ENCODE measurements around the gene COPZ1. TPM values are rescaled to one million over a fixed set of nuclear protein-coding genes. Genes with fewer than 3 reads are reported as not detected.

The COPZ1 gene
- total and polyA plus RNA-seq, 2 experiments from 2014 or later: 149 to 170 TPM

DNA sequence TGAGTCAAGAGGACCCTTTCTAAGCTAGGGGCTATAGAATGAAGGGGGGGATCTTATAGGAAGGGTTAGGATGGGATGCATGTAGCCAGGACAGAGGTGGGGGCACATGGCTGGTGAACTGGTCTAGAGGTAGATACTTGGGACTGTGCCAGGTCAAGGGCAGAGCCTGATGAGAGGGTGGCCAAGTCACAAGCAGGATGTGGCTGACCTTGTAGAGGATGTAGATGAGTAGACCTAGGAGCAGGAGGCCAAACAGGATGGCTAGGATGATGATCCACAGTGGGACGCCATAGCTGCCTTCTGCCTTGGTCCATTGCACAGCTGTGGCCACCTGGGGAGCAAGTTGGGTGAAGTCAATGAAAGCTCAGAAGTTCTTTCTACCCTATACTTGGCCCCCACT lies 72.2 kb downstream of the COPZ1 start:
- H3K36me3 ChIP-seq (ENCODE audit: low read depth): peaks cover 80% of the 10 kb centered on the region
- no peak overlapping the region for H3K27ac ChIP-seq
- peaks cover 91% of the 10 kb centered on the region for H3F3A ChIP-seq (ENCODE audit: insufficient read depth)
- peaks cover 7% of the 10 kb centered on the region for H3K79me2 ChIP-seq (ENCODE audit: insufficient read depth)
- no peak overlapping the region for H3K4me3 ChIP-seq
- no peaks in the 10 kb centered on the region for H3K4me1 ChIP-seq (ENCODE audit: insufficient read depth)
- H3K9me2 ChIP-seq (ENCODE audit: insufficient read depth): no peaks in the 10 kb centered on the region
- H3K27me3 ChIP-seq (replicated peaks; ENCODE audit: insufficient read depth): no peaks in the 10 kb centered on the region
- no peaks in the 10 kb centered on the region for H3K9me3 ChIP-seq (ENCODE audit: low read depth)
- H4K20me1 ChIP-seq (ENCODE audit: insufficient read depth): no peaks in the 10 kb centered on the region
- no peak overlapping the region for H3K9ac ChIP-seq
- WGBS, 2 experiments (ENCODE audit: low coverage in 1 of 2, low lambda C conversion rate in 2 of 2, missing lambda C conversion rate in 2 of 2): 63 to 83% methylated on average over 1 of the region's 1 CpG
- no peak overlapping the region for H2AFZ ChIP-seq
- in situ Hi-C loops (cut with MboI): no loop called here
- no peak overlapping the region for H3K4me2 ChIP-seq (ENCODE audit: unreplicated experiment)
- no peak for DNase-seq
- TF ChIP-seq EZH2 (IDR thresholded peaks at IDR 0.05; ENCODE audit: insufficient read depth, poor library complexity, severe bottlenecking): no peak
- no peak for TF ChIP-seq EZH2phosphoT487 (IDR thresholded peaks at IDR 0.05; ENCODE audit: insufficient read depth, low read depth)

DNA sequence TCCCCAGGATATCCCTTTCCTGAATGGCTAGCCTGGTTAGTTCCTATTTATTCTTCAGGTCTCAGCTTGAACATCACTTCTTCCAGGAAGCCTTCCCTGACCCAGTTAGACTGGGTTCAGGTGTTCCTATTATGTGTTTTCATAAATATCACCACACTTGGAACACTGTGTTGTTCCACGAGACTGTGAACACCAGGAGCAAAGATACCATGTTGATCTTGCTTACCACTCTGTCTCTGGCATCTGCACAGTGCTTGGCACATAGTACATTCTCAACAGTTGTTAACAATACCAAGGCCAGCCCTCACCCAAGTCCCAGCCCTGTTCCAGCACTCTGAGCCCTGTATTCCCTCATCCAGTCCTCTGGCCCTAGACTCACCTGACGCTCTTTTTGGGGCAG lies 73.3 kb downstream of the COPZ1 start:
- 94 to 100% methylated on average over 2 of the region's 2 CpGs for WGBS, 2 experiments (ENCODE audit: low coverage in 1 of 2, low lambda C conversion rate in 2 of 2, missing lambda C conversion rate in 2 of 2)
- no peaks in the 10 kb centered on the region for H3K9me3 ChIP-seq (ENCODE audit: low read depth)
- in situ Hi-C loops (cut with MboI): no loop called here
- no peak overlapping the region for H2AFZ ChIP-seq
- TF ChIP-seq EZH2 (IDR thresholded peaks at IDR 0.05; ENCODE audit: insufficient read depth, poor library complexity, severe bottlenecking): no peak
- TF ChIP-seq EZH2phosphoT487 (IDR thresholded peaks at IDR 0.05; ENCODE audit: insufficient read depth, low read depth): no peak
- H3K36me3 ChIP-seq (ENCODE audit: low read depth): peaks cover 89% of the 10 kb centered on the region
- no peaks in the 10 kb centered on the region for H3K27me3 ChIP-seq (replicated peaks; ENCODE audit: insufficient read depth)
- H3K9me2 ChIP-seq (ENCODE audit: insufficient read depth): no peaks in the 10 kb centered on the region
- no peaks in the 10 kb centered on the region for H3K4me1 ChIP-seq (ENCODE audit: insufficient read depth)
- H3K79me2 ChIP-seq (ENCODE audit: insufficient read depth): peaks cover 7% of the 10 kb centered on the region
- no peak for DNase-seq
- no peak overlapping the region for H3K4me2 ChIP-seq (ENCODE audit: unreplicated experiment)
- H4K20me1 ChIP-seq (ENCODE audit: insufficient read depth): no peaks in the 10 kb centered on the region
- no peak overlapping the region for H3K9ac ChIP-seq
- peaks cover 91% of the 10 kb centered on the region for H3F3A ChIP-seq (ENCODE audit: insufficient read depth)
- H3K4me3 ChIP-seq: no peak overlapping the region
- no peak overlapping the region for H3K27ac ChIP-seq

DNA sequence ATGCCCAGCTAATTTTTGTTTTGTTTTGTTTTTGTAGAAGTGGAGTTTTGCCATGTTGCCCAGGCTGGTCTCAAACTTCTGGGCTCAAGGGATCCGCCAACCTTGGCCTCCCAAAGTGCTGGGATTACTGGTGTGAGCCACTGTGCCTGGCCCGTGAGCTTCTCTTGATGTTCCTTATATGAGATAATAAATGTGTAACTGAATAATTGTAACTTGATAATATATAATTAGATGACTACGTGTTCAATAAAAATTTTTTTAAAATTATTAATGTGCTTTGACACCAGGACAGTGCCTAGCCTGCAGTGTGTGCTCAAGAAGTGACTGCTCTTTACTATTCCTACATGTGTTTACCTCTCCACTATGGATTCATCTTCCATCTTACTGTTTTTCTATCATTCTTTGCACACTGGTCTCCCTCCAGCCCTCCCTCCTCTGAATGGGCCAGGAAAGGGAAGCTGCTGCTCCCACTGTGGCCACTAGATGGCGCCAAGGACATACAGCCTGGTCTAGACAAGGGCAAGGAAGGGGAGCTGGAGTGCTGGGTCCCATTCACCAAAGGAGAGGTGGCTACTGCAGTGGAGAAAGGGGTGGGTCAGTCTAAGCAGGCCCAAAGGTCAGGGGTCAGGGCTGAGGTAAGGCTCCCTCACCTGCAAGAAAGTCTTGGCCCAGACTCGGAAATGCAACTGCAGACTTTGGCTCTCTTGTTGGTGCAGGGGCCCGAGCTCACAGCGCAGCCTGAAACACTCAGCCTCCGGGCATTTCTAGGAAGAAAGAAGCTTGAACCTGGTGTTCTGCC lies 74.3 kb downstream of the COPZ1 start:
- Histone ChIP-seq H4K20me1 (ENCODE audit: insufficient read depth) (no peaks in the 10 kb centered on the region), H3K9me3 (ENCODE audit: low read depth) (no peaks in the 10 kb centered on the region), H3K27ac (peak overlapping the region; percentile 3; the same call in 1 of the 2 replicates), H3K27me3 (replicated peaks; ENCODE audit: insufficient read depth) (no peaks in the 10 kb centered on the region), H2AFZ (no peak overlapping the region), H3K4me3 (no peak overlapping the region), H3K36me3 (ENCODE audit: low read depth) (peaks cover 91% of the 10 kb centered on the region), H3K79me2 (ENCODE audit: insufficient read depth) (peaks cover 14% of the 10 kb centered on the region), H3F3A (ENCODE audit: insufficient read depth) (peaks cover 91% of the 10 kb centered on the region), H3K9ac (no peak overlapping the region), H3K4me2 (ENCODE audit: unreplicated experiment) (no peak overlapping the region), H3K9me2 (ENCODE audit: insufficient read depth) (no peaks in the 10 kb centered on the region), H3K4me1 (ENCODE audit: insufficient read depth) (no peaks in the 10 kb centered on the region)
- WGBS, 2 experiments (ENCODE audit: low coverage in 1 of 2, low lambda C conversion rate in 2 of 2, missing lambda C conversion rate in 2 of 2): 58 to 66% methylated on average over 7 to 8 of the region's 8 CpGs
- in situ Hi-C loops (cut with MboI): no loop called here
- no peak for TF ChIP-seq EZH2phosphoT487 (IDR thresholded peaks at IDR 0.05; ENCODE audit: insufficient read depth, low read depth)
- TF ChIP-seq EZH2 (IDR thresholded peaks at IDR 0.05; ENCODE audit: insufficient read depth, poor library complexity, severe bottlenecking): no peak
- peak; percentile 81 for DNase-seq

DNA sequence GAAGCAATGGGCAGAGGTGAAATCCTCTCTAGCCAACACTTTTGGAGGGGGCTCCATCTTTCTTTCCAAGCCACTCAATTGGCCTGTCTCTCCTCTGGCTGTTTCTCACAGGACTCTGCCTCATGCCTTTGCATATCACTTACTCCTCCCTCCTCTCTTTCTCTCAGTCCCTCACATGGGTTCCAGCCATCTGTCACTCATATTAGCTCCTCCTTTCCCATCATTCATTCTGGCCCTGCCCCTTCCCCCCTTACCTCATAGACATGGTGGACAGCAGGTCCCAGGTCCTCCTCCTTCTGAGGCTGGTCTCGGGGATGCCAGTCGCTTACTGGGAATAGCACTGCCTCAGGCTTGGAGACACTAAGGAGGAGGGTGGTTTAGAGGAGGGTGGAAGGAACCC lies 76.2 kb downstream of the COPZ1 start:
- Histone ChIP-seq H3F3A (ENCODE audit: insufficient read depth) (peaks cover 90% of the 10 kb centered on the region), H3K27ac (0 out of 2 replicates have a peak overlapping the region, but pooled peaks have one; percentile 10), H3K9ac (no peak overlapping the region), H3K9me2 (ENCODE audit: insufficient read depth) (no peaks in the 10 kb centered on the region), H3K4me2 (ENCODE audit: unreplicated experiment) (no peak overlapping the region), H3K27me3 (replicated peaks; ENCODE audit: insufficient read depth) (no peaks in the 10 kb centered on the region), H3K36me3 (ENCODE audit: low read depth) (peaks cover 94% of the 10 kb centered on the region), H3K4me1 (ENCODE audit: insufficient read depth) (no peaks in the 10 kb centered on the region), H4K20me1 (ENCODE audit: insufficient read depth) (no peaks in the 10 kb centered on the region), H3K4me3 (no peak overlapping the region), H2AFZ (no peak overlapping the region), H3K79me2 (ENCODE audit: insufficient read depth) (peaks cover 30% of the 10 kb centered on the region), H3K9me3 (ENCODE audit: low read depth) (no peaks in the 10 kb centered on the region)
- 97 to 100% methylated on average over 2 of the region's 2 CpGs for WGBS, 2 experiments (ENCODE audit: low coverage in 1 of 2, low lambda C conversion rate in 2 of 2, missing lambda C conversion rate in 2 of 2)
- no peak for DNase-seq
- in situ Hi-C loops (cut with MboI): no loop called here
- TF ChIP-seq EZH2phosphoT487 (IDR thresholded peaks at IDR 0.05; ENCODE audit: insufficient read depth, low read depth): no peak
- TF ChIP-seq EZH2 (IDR thresholded peaks at IDR 0.05; ENCODE audit: insufficient read depth, poor library complexity, severe bottlenecking): no peak

MicroRNA genes within 50 kb of the gene (microRNA counts, 767-probe panel; counts per million panel counts)
- microRNA hsa-miR-148b-3p: 5,386 counts per million, percentile 90 among the panel's probes with 10 or more counts

Small RNA genes within 50 kb of the gene (microRNA-seq; reads per million reads assigned to microRNA genes)
- 146 reads per million, percentile 54 among the genes with 10 or more reads in this experiment for gene MIR148B (ENCODE audit: borderline number of aligned reads)

Small RNA genes within 50 kb of the gene (small RNA-seq; reads per million reads assigned to genes)
- 17.8 reads per million, percentile 88 among the genes with 10 or more reads in this experiment for gene MIR148B (ENCODE audit: low read depth, low replicate concordance)
- not detected for gene RN7SL744P (ENCODE audit: low read depth, low replicate concordance)
- not detected for gene RNU6-950P (ENCODE audit: low read depth, low replicate concordance)

Other genes starting within 250 kb of the COPZ1 start
- 34.5 and 38.2 TPM in 2 replicates for gene SMUG1, start 136.1 kb upstream of the COPZ1 start, total RNA-seq (2014; rRNA removed; shearing (Covaris generic))
- gene SMUG1, start 136.1 kb upstream of the COPZ1 start, polyA plus RNA-seq (2016; fragmentation: Nextera tagmentation; extraction: Ambion mirVana): 48.5 and 49.5 TPM in 2 replicates
- gene CBX5, start 45.0 kb upstream of the COPZ1 start, total RNA-seq (2014; rRNA removed; shearing (Covaris generic)): 36.7 and 37.6 TPM in 2 replicates
- 29.6 TPM in 2 replicates for gene CBX5, start 45.0 kb upstream of the COPZ1 start, polyA plus RNA-seq (2016; fragmentation: Nextera tagmentation; extraction: Ambion mirVana)
- 217 and 226 TPM in 2 replicates for gene HNRNPA1, start 44.4 kb upstream of the COPZ1 start, total RNA-seq (2014; rRNA removed; shearing (Covaris generic))
- gene HNRNPA1, start 44.4 kb upstream of the COPZ1 start, polyA plus RNA-seq (2016; fragmentation: Nextera tagmentation; extraction: Ambion mirVana): 346 and 351 TPM in 2 replicates
- not detected in 2 replicates for gene NFE2, start 24.1 kb upstream of the COPZ1 start, total RNA-seq (2014; rRNA removed; shearing (Covaris generic))
- 0.46 TPM in 1 of 2 replicates, not detected in the other for gene NFE2, start 24.1 kb upstream of the COPZ1 start, polyA plus RNA-seq (2016; fragmentation: Nextera tagmentation; extraction: Ambion mirVana)
- not detected in 2 replicates for gene GPR84, start 39.4 kb downstream of the COPZ1 start, total RNA-seq (2014; rRNA removed; shearing (Covaris generic))
- not detected in 2 replicates for gene GPR84, start 39.4 kb downstream of the COPZ1 start, polyA plus RNA-seq (2016; fragmentation: Nextera tagmentation; extraction: Ambion mirVana)
- gene ZNF385A, start 59.6 kb downstream of the COPZ1 start, total RNA-seq (2014; rRNA removed; shearing (Covaris generic)): 1.6 and 1.8 TPM in 2 replicates
- 2.9 and 3.1 TPM in 2 replicates for gene ZNF385A, start 59.6 kb downstream of the COPZ1 start, polyA plus RNA-seq (2016; fragmentation: Nextera tagmentation; extraction: Ambion mirVana)
- 496 and 541 TPM in 2 replicates for gene ITGA5, start 94.1 kb downstream of the COPZ1 start, total RNA-seq (2014; rRNA removed; shearing (Covaris generic))
- gene ITGA5, start 94.1 kb downstream of the COPZ1 start, polyA plus RNA-seq (2016; fragmentation: Nextera tagmentation; extraction: Ambion mirVana): 402 and 416 TPM in 2 replicates
- not detected in 2 replicates for gene GTSF1, start 148.5 kb downstream of the COPZ1 start, total RNA-seq (2014; rRNA removed; shearing (Covaris generic))
- 0.29 TPM in 1 of 2 replicates, not detected in the other for gene GTSF1, start 148.5 kb downstream of the COPZ1 start, polyA plus RNA-seq (2016; fragmentation: Nextera tagmentation; extraction: Ambion mirVana)
- not detected in 2 replicates for gene NCKAP1L, start 172.6 kb downstream of the COPZ1 start, total RNA-seq (2014; rRNA removed; shearing (Covaris generic))
- gene NCKAP1L, start 172.6 kb downstream of the COPZ1 start, polyA plus RNA-seq (2016; fragmentation: Nextera tagmentation; extraction: Ambion mirVana): 0.10 and 0.11 TPM in 2 replicates
- not detected in 2 replicates for gene PDE1B, start 224.5 kb downstream of the COPZ1 start, total RNA-seq (2014; rRNA removed; shearing (Covaris generic))
- not detected in 2 replicates for gene PDE1B, start 224.5 kb downstream of the COPZ1 start, polyA plus RNA-seq (2016; fragmentation: Nextera tagmentation; extraction: Ambion mirVana)

Data from GM23248 (cell line).